ENCODE data around the gene VPS26C.

DNA sequence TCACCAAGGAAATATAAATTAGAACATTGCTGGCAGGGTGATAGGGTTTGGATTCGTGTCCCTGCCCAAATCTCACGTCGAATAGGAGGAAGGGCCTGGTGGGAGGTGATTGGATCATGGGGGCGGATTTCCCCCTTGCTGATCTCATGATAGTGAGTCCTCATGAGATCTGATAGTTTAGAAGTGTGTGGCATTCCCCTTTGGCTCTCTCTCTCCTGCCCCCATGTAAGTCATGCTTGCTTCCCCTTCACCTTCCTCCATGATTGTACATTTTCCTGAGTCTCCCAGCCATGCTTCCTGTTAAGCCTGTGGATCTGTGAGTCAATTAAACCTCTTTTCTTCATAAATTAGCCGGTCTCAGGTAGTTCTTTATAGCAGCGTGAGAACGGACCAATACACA lies 60.6 kb downstream of the VPS26C start:
- TF ChIP-seq, protein P1, sequence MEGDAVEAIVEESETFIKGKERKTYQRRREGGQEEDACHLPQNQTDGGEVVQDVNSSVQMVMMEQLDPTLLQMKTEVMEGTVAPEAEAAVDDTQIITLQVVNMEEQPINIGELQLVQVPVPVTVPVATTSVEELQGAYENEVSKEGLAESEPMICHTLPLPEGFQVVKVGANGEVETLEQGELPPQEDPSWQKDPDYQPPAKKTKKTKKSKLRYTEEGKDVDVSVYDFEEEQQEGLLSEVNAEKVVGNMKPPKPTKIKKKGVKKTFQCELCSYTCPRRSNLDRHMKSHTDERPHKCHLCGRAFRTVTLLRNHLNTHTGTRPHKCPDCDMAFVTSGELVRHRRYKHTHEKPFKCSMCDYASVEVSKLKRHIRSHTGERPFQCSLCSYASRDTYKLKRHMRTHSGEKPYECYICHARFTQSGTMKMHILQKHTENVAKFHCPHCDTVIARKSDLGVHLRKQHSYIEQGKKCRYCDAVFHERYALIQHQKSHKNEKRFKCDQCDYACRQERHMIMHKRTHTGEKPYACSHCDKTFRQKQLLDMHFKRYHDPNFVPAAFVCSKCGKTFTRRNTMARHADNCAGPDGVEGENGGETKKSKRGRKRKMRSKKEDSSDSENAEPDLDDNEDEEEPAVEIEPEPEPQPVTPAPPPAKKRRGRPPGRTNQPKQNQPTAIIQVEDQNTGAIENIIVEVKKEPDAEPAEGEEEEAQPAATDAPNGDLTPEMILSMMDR (IDR thresholded peaks at IDR 0.05; ENCODE audit: insufficient read depth, low read length, poor library complexity, severe bottlenecking), result no peak
- no peak for TF ChIP-seq EZH2phosphoT487 (conservative IDR thresholded peaks at IDR 0.05; ENCODE audit: low read length)
